ENCODE data around the gene ANO4.

Gene ANO4

DNA sequence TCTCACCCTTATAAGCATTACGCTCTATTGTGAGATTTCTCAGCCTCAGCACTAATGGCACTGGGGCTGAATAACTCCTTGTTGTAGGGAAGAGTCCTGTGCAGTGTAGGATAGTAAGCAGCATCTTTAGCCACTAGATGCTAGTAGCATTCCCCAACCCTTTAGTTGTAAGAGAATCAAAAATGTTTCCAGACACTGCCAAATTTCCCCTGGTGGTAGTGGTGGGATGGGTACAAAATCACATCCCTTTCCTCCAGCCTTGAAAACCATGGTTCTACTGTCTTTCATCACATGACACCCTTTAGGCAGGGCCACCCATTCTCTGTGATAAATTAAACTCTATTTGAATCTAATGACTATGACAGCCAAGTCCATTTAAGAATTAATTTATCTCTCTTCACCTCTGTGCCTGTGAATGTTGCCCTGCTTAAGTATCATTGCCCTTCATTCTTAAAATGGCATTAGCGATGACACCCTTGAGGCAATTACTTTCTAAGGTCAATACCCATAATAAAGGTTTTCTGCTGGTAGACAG, 199.4 kb downstream of the ANO4 start:
- H3K27ac ChIP-seq = no peak overlapping the region
- no peaks in the 10 kb centered on the region for H4K20me1 ChIP-seq
- H3K4me2 ChIP-seq = no peak overlapping the region
- peaks cover 0 to 33% (median 0%) of the 10 kb centered on the region in 11 experiments; a peak in 3 of 22 replicates for H3K27me3 ChIP-seq
- H3K4me3 ChIP-seq = no peak overlapping the region
- H3K9me3 ChIP-seq (replicated peaks in 1 of 11) = no peaks in the 10 kb centered on the region
- no peaks in the 10 kb centered on the region for H3K36me3 ChIP-seq
- TF ChIP-seq Cebpa-rat (IDR thresholded peaks at IDR 0.05) = no peak
- H3K4me1 ChIP-seq = peaks cover 0 to 7% (median 2%) of the 10 kb centered on the region in 10 experiments; a peak in 17 of 20 replicates
- H3K9ac ChIP-seq = no peak overlapping the region

DNA sequence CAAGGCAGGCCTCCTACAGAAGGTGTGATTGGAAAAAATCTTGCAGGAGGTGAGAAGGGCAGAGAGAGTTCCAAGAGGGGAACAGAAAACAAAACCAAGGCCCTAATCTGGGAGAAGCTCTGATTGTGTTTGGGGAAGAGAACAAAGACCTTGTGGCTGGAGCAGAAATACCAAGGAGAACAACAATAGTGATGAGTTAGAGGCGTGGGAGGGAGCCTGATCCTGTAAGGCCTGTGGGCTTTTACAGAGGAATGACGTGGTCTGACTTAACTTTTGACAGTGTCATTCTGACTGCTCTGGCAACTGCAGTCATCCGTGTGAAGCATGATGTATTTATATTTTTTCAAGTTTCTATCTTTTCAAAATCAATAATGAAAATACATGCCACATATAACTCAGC, 200.6 kb downstream of the ANO4 start:
- Histone ChIP-seq H3K4me2 (no peak overlapping the region; a peak in 1 of 22 replicates), H3K27ac (no peak overlapping the region), H3K9me3 (replicated peaks in 1 of 11) (no peaks in the 10 kb centered on the region), H4K20me1 (no peaks in the 10 kb centered on the region), H3K4me1 (0 out of 20 replicates have a peak, but pooled peaks cover 0 to 4% (median 0%) of the 10 kb centered on the region in 10 experiments), H3K4me3 (no peak overlapping the region), H3K27me3 (peaks cover 0 to 45% (median 0%) of the 10 kb centered on the region in 11 experiments; a peak in 4 of 22 replicates), H3K36me3 (no peaks in the 10 kb centered on the region), H3K9ac (no peak overlapping the region)
- no peak for TF ChIP-seq Cebpa-rat (IDR thresholded peaks at IDR 0.05)

DNA sequence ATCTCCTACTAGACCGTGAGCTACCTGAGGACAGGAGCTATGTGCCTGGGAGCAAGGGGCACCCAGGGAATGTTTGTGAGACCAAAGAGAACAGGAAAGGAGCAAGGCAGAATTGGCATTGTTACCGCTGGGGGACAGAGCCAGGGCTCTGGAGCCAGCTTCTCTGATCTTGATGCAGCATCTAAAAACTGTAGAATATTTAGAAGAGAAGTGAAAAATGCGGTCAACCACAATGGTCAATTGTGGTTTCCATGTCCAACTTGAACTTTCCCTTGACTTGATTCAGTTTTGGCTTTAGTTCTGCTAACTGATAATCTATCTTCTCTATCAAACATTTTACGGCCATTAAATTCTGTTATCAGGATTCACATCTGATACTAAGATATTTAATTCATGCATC, 201.2 kb downstream of the ANO4 start:
- H3K9ac ChIP-seq = no peak overlapping the region
- no peak overlapping the region for H3K27ac ChIP-seq
- no peaks in the 10 kb centered on the region for H3K36me3 ChIP-seq
- peaks cover 0 to 50% (median 0%) of the 10 kb centered on the region in 11 experiments; a peak in 4 of 22 replicates for H3K27me3 ChIP-seq
- H3K9me3 ChIP-seq (replicated peaks in 1 of 11) = no peaks in the 10 kb centered on the region
- no peak overlapping the region for H3K4me2 ChIP-seq
- H3K4me3 ChIP-seq = no peak overlapping the region
- TF ChIP-seq Cebpa-rat (IDR thresholded peaks at IDR 0.05) = no peak
- H3K4me1 ChIP-seq = 0 out of 20 replicates have a peak, but pooled peaks cover 0 to 4% (median 0%) of the 10 kb centered on the region in 10 experiments
- no peaks in the 10 kb centered on the region for H4K20me1 ChIP-seq

DNA sequence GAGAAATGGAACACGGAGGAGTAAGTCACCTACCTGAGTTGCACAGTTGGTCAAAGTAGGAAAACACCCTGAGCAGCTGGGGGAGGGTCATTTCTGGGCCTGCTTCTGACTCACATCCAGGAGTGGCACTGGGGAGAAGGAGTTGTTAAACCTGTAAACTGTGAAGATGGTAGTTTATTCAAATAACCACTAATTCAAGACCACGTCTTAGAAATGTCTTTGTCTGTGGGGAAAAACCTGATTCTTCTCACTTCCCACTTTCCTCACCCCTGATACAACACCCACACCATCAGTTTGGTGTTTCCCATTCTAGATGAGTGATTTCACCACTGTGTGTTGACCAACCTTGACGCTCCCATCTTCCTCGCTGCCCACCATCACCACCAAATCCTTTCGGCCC, 207.1 kb downstream of the ANO4 start:
- TF ChIP-seq Cebpa-rat (IDR thresholded peaks at IDR 0.05) = no peak
- no peak overlapping the region for H3K4me2 ChIP-seq
- no peaks in the 10 kb centered on the region for H3K36me3 ChIP-seq
- H3K27ac ChIP-seq = no peak overlapping the region
- H3K27me3 ChIP-seq = peaks cover 0 to 61% (median 0%) of the 10 kb centered on the region in 11 experiments; a peak in 4 of 22 replicates
- no peaks in the 10 kb centered on the region for H3K9me3 ChIP-seq (replicated peaks in 1 of 11)
- H3K9ac ChIP-seq = no peak overlapping the region
- no peaks in the 10 kb centered on the region for H4K20me1 ChIP-seq
- H3K4me3 ChIP-seq = no peak overlapping the region
- H3K4me1 ChIP-seq = no peaks in the 10 kb centered on the region

DNA sequence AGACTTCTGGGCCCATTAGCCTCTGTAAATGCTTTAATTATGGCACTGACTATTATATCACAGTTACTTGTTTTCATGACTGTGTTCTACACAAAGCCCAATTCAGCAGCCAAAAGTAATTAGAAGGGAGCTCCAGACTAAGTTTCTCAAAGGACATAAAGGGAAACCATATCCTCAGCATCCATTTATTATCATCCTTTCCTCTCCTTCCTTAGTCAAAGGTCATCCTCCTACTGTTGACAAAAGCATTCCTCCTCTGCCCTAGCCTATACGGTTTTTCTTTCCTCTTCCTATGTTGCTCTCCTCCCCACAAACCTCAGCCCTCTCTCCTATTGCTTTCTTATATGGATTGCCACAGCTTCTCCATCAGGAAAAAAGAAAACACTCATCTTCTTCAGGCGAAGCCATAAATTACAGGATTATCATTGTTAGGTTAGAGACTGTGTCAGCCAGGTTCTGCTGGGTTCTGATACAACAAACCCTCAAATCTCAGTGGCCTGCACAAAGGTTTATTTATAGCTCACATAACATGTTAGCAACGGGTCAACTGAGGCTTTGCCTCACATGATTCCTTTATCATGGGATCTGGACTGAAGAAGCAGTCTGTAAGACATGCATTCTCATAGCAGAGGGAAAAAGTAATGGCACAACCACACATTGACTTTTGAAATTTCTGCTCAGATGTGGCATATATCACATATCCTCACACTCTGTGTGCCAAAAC, 208.3 kb downstream of the ANO4 start:
- H3K27ac ChIP-seq = no peak overlapping the region
- no peaks in the 10 kb centered on the region for H3K4me1 ChIP-seq
- no peak for TF ChIP-seq Cebpa-rat (IDR thresholded peaks at IDR 0.05)
- no peak overlapping the region for H3K4me2 ChIP-seq
- no peak overlapping the region for H3K9ac ChIP-seq
- H3K4me3 ChIP-seq = no peak overlapping the region
- H3K27me3 ChIP-seq = peaks cover 0 to 58% (median 0%) of the 10 kb centered on the region in 11 experiments; a peak in 4 of 22 replicates
- H3K36me3 ChIP-seq = no peaks in the 10 kb centered on the region
- no peaks in the 10 kb centered on the region for H3K9me3 ChIP-seq (replicated peaks in 1 of 11)
- H4K20me1 ChIP-seq = no peaks in the 10 kb centered on the region

DNA sequence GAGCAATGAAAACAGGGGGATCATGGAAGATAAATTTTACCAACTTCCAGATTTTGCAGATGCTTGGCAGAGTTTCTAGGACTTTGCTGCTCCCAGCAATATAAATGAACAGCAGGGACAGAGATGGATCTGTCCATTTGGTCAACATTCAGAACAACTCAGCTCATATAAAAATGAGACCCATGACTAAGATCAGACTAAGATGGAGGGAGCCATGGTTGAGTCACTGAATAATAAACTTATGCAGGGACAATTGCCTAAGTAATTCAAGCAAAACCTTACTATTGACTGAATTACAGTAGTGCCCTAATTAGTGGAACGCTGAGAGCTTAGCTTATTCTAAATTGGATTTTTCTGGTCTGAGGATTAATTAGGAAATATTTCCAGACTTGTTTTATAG, 210.3 kb downstream of the ANO4 start:
- TF ChIP-seq Cebpa-rat (IDR thresholded peaks at IDR 0.05) = no peak
- peaks cover 0 to 38% (median 0%) of the 10 kb centered on the region in 11 experiments; a peak in 4 of 22 replicates for H3K27me3 ChIP-seq
- no peaks in the 10 kb centered on the region for H4K20me1 ChIP-seq
- H3K9ac ChIP-seq = no peak overlapping the region
- no peaks in the 10 kb centered on the region for H3K4me1 ChIP-seq
- H3K36me3 ChIP-seq = no peaks in the 10 kb centered on the region
- H3K27ac ChIP-seq = no peak overlapping the region
- no peak overlapping the region for H3K4me2 ChIP-seq
- peaks cover 15 to 19% (median 16%) of the 10 kb centered on the region in 11 experiments for H3K9me3 ChIP-seq (replicated peaks in 1 of 11)
- H3K4me3 ChIP-seq = no peak overlapping the region

DNA sequence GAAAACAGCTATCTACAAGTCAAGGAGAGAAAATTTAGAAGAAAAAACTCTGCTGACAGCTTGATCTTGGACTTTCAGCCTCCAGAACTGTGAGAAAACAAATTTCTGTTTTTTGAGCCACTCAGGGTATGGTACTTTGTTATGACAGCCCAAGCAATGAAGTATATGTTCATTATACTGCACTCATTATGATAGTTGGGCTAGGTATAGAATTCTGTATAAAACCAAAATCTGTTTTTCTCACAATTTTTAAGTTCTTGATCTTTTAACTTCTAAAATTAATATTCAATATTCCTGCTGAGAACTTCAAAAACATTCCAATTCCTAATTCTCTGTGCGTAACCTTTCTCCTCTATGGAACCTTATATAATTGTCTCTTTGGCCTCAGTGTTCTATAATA, 214.7 kb downstream of the ANO4 start:
- no peak overlapping the region for H3K4me2 ChIP-seq
- TF ChIP-seq Cebpa-rat (IDR thresholded peaks at IDR 0.05) = no peak
- peaks cover 0 to 2% (median 0%) of the 10 kb centered on the region in 11 experiments; a peak in 1 of 22 replicates for H3K27me3 ChIP-seq
- no peaks in the 10 kb centered on the region for H3K36me3 ChIP-seq
- H4K20me1 ChIP-seq = no peaks in the 10 kb centered on the region
- H3K4me3 ChIP-seq = no peak overlapping the region
- no peak overlapping the region for H3K9ac ChIP-seq
- peaks cover 22 to 35% (median 27%) of the 10 kb centered on the region in 11 experiments for H3K9me3 ChIP-seq (replicated peaks in 1 of 11)
- no peaks in the 10 kb centered on the region for H3K4me1 ChIP-seq
- H3K27ac ChIP-seq = no peak overlapping the region

DNA sequence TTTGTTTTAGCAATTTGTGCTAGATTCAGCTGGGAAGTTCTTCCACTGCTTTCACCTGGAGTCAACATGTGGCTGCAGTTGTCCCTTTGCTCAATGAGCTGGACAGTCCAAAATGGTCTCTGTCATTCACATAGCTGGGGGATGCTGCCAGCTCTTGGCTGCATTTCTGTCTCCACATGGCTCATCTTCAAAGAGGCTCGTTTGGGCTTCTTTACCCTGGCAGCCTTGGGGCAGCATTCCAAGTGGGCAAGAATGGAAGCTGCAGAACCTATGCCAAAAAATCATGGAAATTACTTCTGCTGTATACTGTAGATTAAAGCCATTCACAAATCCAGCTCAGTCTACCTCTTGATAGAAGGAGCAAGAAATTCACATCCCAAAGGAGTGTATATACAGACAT, 216.3 kb downstream of the ANO4 start:
- H3K9ac ChIP-seq = no peak overlapping the region
- H3K36me3 ChIP-seq = no peaks in the 10 kb centered on the region
- H3K4me2 ChIP-seq = no peak overlapping the region
- no peak overlapping the region for H3K4me3 ChIP-seq
- TF ChIP-seq Cebpa-rat (IDR thresholded peaks at IDR 0.05) = no peak
- H3K27ac ChIP-seq = no peak overlapping the region
- H3K27me3 ChIP-seq = no peaks in the 10 kb centered on the region
- H3K9me3 ChIP-seq (replicated peaks in 1 of 11) = peaks cover 22 to 35% (median 27%) of the 10 kb centered on the region in 11 experiments
- no peaks in the 10 kb centered on the region for H4K20me1 ChIP-seq
- no peaks in the 10 kb centered on the region for H3K4me1 ChIP-seq

DNA sequence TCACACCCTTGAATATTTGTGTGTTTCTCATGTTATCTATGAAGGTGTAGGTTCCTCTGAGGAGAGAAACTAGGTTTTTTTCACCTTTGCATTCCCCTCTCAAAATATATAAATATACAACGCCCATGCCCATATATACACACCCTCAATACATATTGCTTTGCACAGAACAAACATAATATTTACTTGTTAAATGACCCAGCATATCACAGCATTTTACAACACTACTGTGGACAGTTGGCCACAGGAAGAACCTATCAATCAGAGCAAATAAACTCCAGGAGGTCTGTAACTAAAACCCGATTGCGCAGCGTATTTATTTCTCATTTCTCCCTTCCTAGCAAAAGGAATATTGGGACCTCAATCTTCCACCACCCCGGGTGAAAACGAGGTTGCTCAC, 219.4 kb downstream of the ANO4 start:
- no peak for TF ChIP-seq Cebpa-rat (IDR thresholded peaks at IDR 0.05)
- no peak overlapping the region for H3K4me3 ChIP-seq
- no peak overlapping the region for H3K9ac ChIP-seq
- H3K9me3 ChIP-seq (replicated peaks in 1 of 11) = peaks cover 15 to 28% (median 21%) of the 10 kb centered on the region in 11 experiments
- no peaks in the 10 kb centered on the region for H4K20me1 ChIP-seq
- H3K27ac ChIP-seq = no peak overlapping the region
- no peaks in the 10 kb centered on the region for H3K36me3 ChIP-seq
- H3K4me2 ChIP-seq = no peak overlapping the region
- no peaks in the 10 kb centered on the region for H3K4me1 ChIP-seq
- H3K27me3 ChIP-seq = no peaks in the 10 kb centered on the region
